Measurements from ENCODE around the gene NR3C2. TPM values are rescaled to one million over a fixed set of nuclear protein-coding genes. Genes with fewer than 3 reads are reported as not detected.

NR3C2 gene
- total RNA-seq, 1 experiment from 2014 or later = 0.26 TPM

- POLR2A ChIA-PET = no interaction called here
- H3K4me3 ChIP-seq (ENCODE audit: low read depth in 2 of 2, low read length in 2 of 2) = no peak overlapping the region
- no TSS peak for BruUV-seq (replicated peaks)
- H3K9me3 ChIP-seq (ENCODE audit: control insufficient read depth, insufficient read depth, low read depth, low read length) = no peaks in the 10 kb centered on the region
- TF ChIP-seq TCF7L2 (IDR thresholded peaks at IDR 0.05; ENCODE audit: low read depth, low read length) = no peak
- no peak for TF ChIP-seq SIN3A (IDR thresholded peaks at IDR 0.05; ENCODE audit: borderline replicate concordance, insufficient read depth, low read depth, low read length)
- no peak for TF ChIP-seq REST (IDR thresholded peaks at IDR 0.05; ENCODE audit: insufficient read depth in 1 of 2, low read depth in 2 of 2, low read length in 1 of 2)
- TF ChIP-seq CTCF (IDR thresholded peaks at IDR 0.05) = no peak
- no peak for TF ChIP-seq POLR2AphosphoS5 (IDR thresholded peaks at IDR 0.05; ENCODE audit: low read depth, low read length)
- no peaks in the 10 kb centered on the region for H3K36me3 ChIP-seq (ENCODE audit: control insufficient read depth, insufficient read depth, low read length)
- no peaks in the 10 kb centered on the region for H3K27me3 ChIP-seq (ENCODE audit: control insufficient read depth, insufficient read depth, low read length)
- in situ Hi-C loops (cut with HindIII; ENCODE audit: low pct_unique_long_range_greater_than_20kb, low sequenced_read_pairs) = no loop called here
- ATAC-seq (no peak), DNase-seq (ENCODE audit: low read depth, low spot score) (no peak)
- CTCF ChIA-PET = no interaction called here
- H3K27ac ChIP-seq (ENCODE audit: low read length) = no peak overlapping the region
- H3K4me1 ChIP-seq (ENCODE audit: control insufficient read depth, insufficient read depth, low read length) = no peaks in the 10 kb centered on the region
- intact Hi-C loops (cut with micrococcal nuclease; ENCODE audit: unreplicated experiment) = no loop called here
These were observed 296.7 kb downstream of the NR3C2 start for GRCh38 chr4:148145475-148145874.

GRCh38 chr4:148143174-148143573 is 299.0 kb downstream of the NR3C2 start:
- Histone ChIP-seq H3K27ac (ENCODE audit: low read length) (no peak overlapping the region), H3K9me3 (ENCODE audit: control insufficient read depth, insufficient read depth, low read depth, low read length) (no peaks in the 10 kb centered on the region), H3K27me3 (ENCODE audit: control insufficient read depth, insufficient read depth, low read length) (no peaks in the 10 kb centered on the region), H3K4me1 (ENCODE audit: control insufficient read depth, insufficient read depth, low read length) (no peaks in the 10 kb centered on the region), H3K36me3 (ENCODE audit: control insufficient read depth, insufficient read depth, low read length) (no peaks in the 10 kb centered on the region), H3K4me3 (ENCODE audit: low read depth in 2 of 2, low read length in 2 of 2) (no peak overlapping the region)
- in situ Hi-C loops (cut with HindIII; ENCODE audit: low pct_unique_long_range_greater_than_20kb, low sequenced_read_pairs) = no loop called here
- ATAC-seq (no peak), DNase-seq (ENCODE audit: low read depth, low spot score) (no peak)
- TF ChIP-seq POLR2AphosphoS5 (IDR thresholded peaks at IDR 0.05; ENCODE audit: low read depth, low read length) (no peak), CTCF (IDR thresholded peaks at IDR 0.05) (no peak), TCF7L2 (IDR thresholded peaks at IDR 0.05; ENCODE audit: low read depth, low read length) (no peak), REST (IDR thresholded peaks at IDR 0.05; ENCODE audit: insufficient read depth in 1 of 2, low read depth in 2 of 2, low read length in 1 of 2) (no peak), SIN3A (IDR thresholded peaks at IDR 0.05; ENCODE audit: borderline replicate concordance, insufficient read depth, low read depth, low read length) (no peak)
- ChIA-PET POLR2A (no interaction called here), CTCF (no interaction called here)
- no TSS peak for BruUV-seq (replicated peaks)
- intact Hi-C loops (cut with micrococcal nuclease; ENCODE audit: unreplicated experiment) = no loop called here

Data from Panc1 (cell line).